Measurements from ENCODE around the gene HOXC4.

The HOXC4 gene

GRCh38 chr12:54058128-54058768, 4.6 kb downstream of the HOXC4 start:
- Histone ChIP-seq H3K27ac (ENCODE audit: low read depth, low read length) (no peak overlapping the region), H3K36me3 (ENCODE audit: insufficient read depth, low read length) (no peaks in the 10 kb centered on the region), H3K9ac (ENCODE audit: low read length) (no peak overlapping the region), H3K4me3 (ENCODE audit: low read depth in 1 of 2, low read length in 2 of 2) (no peak overlapping the region), H3K27me3 (ENCODE audit: control insufficient read depth in 1 of 2, insufficient read depth in 2 of 2, low read length in 2 of 2) (peaks cover 12 to 20% of the 10 kb centered on the region in 2 donors), H3K4me1 (ENCODE audit: insufficient read depth, low read length) (peaks cover 12% of the 10 kb centered on the region), H3K9me3 (ENCODE audit: low read length) (no peaks in the 10 kb centered on the region)

DNA sequence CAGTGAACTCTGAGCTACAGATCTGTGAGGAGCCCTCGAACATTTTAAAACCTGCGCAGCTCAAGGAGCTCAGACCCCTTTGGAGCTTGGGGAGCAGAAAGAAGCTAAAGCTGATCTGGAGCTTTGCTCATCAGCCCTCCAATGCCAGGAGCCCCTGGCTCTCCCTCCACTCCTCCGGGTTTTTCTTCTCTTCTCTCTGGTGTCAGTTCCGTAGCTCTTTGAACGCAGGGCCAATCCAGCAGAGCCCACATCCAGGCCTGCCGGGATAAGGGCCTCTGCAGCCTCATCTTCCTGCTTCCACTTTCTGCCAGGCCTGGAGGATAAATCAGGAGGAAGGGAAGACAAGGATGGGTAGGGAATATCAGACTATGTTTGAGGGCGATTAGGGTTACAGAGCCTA, 6.0 kb downstream of the HOXC4 start:
- H3K4me3 ChIP-seq (ENCODE audit: low read depth in 1 of 2, low read length in 2 of 2) = no peak overlapping the region
- H3K27me3 ChIP-seq (ENCODE audit: control insufficient read depth in 1 of 2, insufficient read depth in 2 of 2, low read length in 2 of 2) = peaks cover 7 to 23% of the 10 kb centered on the region in 2 donors

DNA sequence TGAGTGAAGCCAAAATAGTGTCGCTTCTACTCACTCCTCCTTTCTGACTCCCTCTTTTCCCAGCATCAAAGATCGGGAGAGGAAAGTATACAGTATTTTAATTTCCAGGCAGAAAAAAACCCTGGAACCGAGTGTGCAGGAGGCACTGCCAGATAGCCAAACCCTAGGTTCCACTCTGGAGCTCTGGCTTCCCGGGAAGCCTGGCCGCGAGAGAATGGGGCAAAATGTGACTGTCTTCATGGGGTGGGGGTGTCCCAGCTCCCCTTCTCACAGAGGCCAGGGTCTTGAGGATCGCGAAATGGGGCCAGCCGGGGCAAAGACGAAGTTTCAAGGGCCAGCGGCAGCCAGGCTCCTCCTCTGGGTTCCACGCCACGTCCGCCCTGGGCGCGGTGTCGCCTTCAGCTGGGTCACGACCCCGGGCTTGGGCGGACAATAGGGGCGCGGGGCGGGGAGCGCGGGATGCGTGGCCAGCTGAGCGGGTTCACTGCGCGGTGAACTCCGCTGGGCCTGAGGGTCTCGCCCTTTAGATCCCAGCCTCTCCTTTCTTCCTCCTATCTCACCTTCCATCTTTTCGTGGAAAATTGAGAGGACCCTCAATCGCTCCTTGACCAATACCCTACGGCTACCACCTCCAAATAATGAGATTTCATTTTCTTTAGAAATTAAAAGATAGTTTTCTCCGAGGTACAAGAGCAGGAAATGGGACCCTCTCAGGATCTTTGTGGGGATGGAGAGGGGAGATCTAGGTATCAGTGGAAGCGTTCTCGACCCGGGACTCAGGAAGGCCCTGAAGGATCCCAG, 6.7 kb downstream of the HOXC4 start:
- H3K36me3 ChIP-seq (ENCODE audit: insufficient read depth, low read length) = no peaks in the 10 kb centered on the region
- H3K9me3 ChIP-seq (ENCODE audit: low read length) = no peaks in the 10 kb centered on the region
- peaks cover 7 to 19% of the 10 kb centered on the region in 2 donors for H3K27me3 ChIP-seq (ENCODE audit: control insufficient read depth in 1 of 2, insufficient read depth in 2 of 2, low read length in 2 of 2)
- no peak overlapping the region for H3K9ac ChIP-seq (ENCODE audit: low read length)
- no peak overlapping the region for H3K27ac ChIP-seq (ENCODE audit: low read depth, low read length)
- no peaks in the 10 kb centered on the region for H3K4me1 ChIP-seq (ENCODE audit: insufficient read depth, low read length)
- H3K4me3 ChIP-seq (ENCODE audit: low read depth in 1 of 2, low read length in 2 of 2) = no peak overlapping the region

More for the DNA sequence above, 6.0 kb downstream of the HOXC4 start:
- H3K9me3 ChIP-seq (ENCODE audit: low read length) = no peaks in the 10 kb centered on the region
- H3K27ac ChIP-seq (ENCODE audit: low read depth, low read length) = no peak overlapping the region
- H3K9ac ChIP-seq (ENCODE audit: low read length) = no peak overlapping the region
- peaks cover 1% of the 10 kb centered on the region for H3K4me1 ChIP-seq (ENCODE audit: insufficient read depth, low read length)
- no peaks in the 10 kb centered on the region for H3K36me3 ChIP-seq (ENCODE audit: insufficient read depth, low read length)

DNA sequence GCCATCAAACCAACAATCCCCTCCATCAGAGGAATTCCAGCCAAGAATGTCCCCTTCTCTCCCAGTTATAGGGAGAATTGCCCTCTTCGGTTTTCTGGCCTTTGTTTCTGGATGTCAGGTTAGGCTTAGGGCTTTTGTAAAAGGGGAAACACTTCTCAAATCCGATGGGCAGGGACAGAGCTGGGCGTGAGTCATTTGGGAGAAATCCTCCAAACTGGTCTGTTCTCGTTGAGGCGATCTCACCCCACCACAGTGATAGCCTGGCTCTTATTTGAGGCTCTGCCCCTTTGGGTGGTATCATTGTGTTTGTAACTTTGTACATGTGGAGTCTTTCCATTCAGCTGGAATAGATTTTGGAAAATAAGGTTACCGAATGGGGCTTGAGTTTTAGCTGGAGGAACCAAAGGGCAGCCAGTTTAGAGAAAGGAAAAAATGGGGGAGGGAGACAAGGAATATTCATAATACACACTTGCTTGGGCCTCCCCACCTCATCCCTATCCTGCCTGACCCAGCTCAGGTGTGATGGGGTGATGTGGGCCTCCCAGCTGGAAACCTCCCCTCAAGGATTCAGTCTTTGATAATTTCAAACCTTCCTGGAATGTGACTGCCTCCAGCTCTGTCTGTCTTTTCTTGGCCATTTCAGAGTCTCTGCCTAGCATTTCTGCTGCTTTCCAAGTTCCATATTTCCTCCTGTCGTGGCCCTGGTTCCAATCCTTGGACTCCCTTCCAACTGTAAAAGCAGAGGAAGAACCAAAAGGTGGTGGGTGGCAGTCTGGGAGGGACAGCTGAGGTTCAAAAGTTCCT, 7.5 kb downstream of the HOXC4 start:
- H3K27me3 ChIP-seq (ENCODE audit: control insufficient read depth in 1 of 2, insufficient read depth in 2 of 2, low read length in 2 of 2) = peaks cover 7 to 19% of the 10 kb centered on the region in 2 donors
- no peaks in the 10 kb centered on the region for H3K36me3 ChIP-seq (ENCODE audit: insufficient read depth, low read length)
- H3K9me3 ChIP-seq (ENCODE audit: low read length) = no peaks in the 10 kb centered on the region
- no peak overlapping the region for H3K4me3 ChIP-seq (ENCODE audit: low read depth in 1 of 2, low read length in 2 of 2)
- H3K4me1 ChIP-seq (ENCODE audit: insufficient read depth, low read length) = no peaks in the 10 kb centered on the region
- H3K9ac ChIP-seq (ENCODE audit: low read length) = no peak overlapping the region
- no peak overlapping the region for H3K27ac ChIP-seq (ENCODE audit: low read depth, low read length)

- H3K36me3 ChIP-seq (ENCODE audit: insufficient read depth, low read length) = no peaks in the 10 kb centered on the region
- no peaks in the 10 kb centered on the region for H3K9me3 ChIP-seq (ENCODE audit: low read length)
- peaks cover 0 to 13% of the 10 kb centered on the region in 2 donors for H3K27me3 ChIP-seq (ENCODE audit: control insufficient read depth in 1 of 2, insufficient read depth in 2 of 2, low read length in 2 of 2)
- no peak overlapping the region for H3K4me3 ChIP-seq (ENCODE audit: low read depth in 1 of 2, low read length in 2 of 2)
- H3K4me1 ChIP-seq (ENCODE audit: insufficient read depth, low read length) = no peaks in the 10 kb centered on the region
- H3K27ac ChIP-seq (ENCODE audit: low read depth, low read length) = no peak overlapping the region
- H3K9ac ChIP-seq (ENCODE audit: low read length) = no peak overlapping the region
Measured at GRCh38 chr12:54065677-54066076, 12.0 kb downstream of the HOXC4 start.

DNA sequence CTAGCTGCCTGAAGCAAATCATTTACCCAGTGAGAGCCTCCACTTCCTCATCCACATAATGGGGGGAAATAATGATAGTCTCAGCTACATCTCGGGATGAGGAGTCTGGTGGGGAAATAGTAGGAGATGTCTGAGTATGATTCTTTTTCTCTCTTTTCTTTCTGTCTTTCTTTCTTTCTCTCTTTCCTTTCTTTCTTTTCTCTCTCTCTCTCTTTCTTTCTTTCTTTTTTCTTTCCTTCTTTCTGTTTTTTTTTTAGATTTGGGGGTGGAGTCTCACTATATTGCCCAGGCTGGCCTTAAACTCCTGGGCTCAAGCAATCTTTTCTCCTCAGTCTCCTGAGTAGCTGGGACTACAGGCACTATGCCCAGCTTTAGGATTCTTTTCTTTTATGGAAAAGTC, 12.8 kb downstream of the HOXC4 start:
- H3K27me3 ChIP-seq (ENCODE audit: control insufficient read depth in 1 of 2, insufficient read depth in 2 of 2, low read length in 2 of 2) = peaks cover 0 to 13% of the 10 kb centered on the region in 2 donors
- no peak overlapping the region for H3K27ac ChIP-seq (ENCODE audit: low read depth, low read length)

DNA sequence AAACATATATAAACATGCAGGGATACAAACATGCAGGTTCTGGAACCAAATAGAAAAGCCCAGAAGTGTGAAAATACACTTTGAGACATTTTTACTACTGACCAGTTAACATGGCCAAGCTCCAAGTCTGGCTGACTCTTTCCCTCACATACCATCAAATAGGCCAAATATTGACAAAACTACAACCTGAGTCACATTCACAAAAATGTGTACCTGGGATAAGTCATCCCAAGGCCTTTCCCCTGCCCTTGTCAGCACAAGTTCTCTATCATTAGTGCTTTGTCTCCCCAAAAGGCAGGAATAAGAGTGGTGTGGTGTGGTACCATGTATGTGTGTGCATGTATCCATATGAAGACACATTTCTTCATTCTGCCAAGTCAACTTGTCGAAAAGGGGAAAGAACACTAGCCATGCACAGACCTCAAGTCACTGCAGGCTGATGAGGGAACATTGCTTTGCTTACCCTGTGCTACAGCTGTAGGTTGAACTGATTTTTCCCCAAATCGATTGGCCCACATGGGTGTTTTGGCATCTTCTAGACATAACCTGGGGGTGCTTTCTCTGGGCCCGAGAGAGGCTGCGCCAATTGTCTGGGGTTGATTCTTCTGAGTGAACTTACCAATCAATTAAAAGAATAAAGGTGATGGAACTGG, 14.9 kb downstream of the HOXC4 start:
- no peaks in the 10 kb centered on the region for H3K9me3 ChIP-seq (ENCODE audit: low read length)
- no peak overlapping the region for H3K27ac ChIP-seq (ENCODE audit: low read depth, low read length)
- no peak overlapping the region for H3K4me3 ChIP-seq (ENCODE audit: low read depth in 1 of 2, low read length in 2 of 2)
- H3K9ac ChIP-seq (ENCODE audit: low read length) = no peak overlapping the region
- no peaks in the 10 kb centered on the region for H3K36me3 ChIP-seq (ENCODE audit: insufficient read depth, low read length)
- H3K4me1 ChIP-seq (ENCODE audit: insufficient read depth, low read length) = no peaks in the 10 kb centered on the region
- peaks cover 0 to 7% of the 10 kb centered on the region in 2 donors for H3K27me3 ChIP-seq (ENCODE audit: control insufficient read depth in 1 of 2, insufficient read depth in 2 of 2, low read length in 2 of 2)

More for the DNA sequence above, 12.8 kb downstream of the HOXC4 start:
- Histone ChIP-seq H3K36me3 (ENCODE audit: insufficient read depth, low read length) (no peaks in the 10 kb centered on the region), H3K4me3 (ENCODE audit: low read depth in 1 of 2, low read length in 2 of 2) (no peak overlapping the region), H3K9me3 (ENCODE audit: low read length) (no peaks in the 10 kb centered on the region), H3K4me1 (ENCODE audit: insufficient read depth, low read length) (no peaks in the 10 kb centered on the region), H3K9ac (ENCODE audit: low read length) (no peak overlapping the region)

GRCh38 chr12:54071942-54072341, 18.3 kb downstream of the HOXC4 start:
- Histone ChIP-seq H3K9me3 (ENCODE audit: low read length) (no peaks in the 10 kb centered on the region), H3K4me3 (ENCODE audit: low read depth in 1 of 2, low read length in 2 of 2) (no peak overlapping the region), H3K27ac (ENCODE audit: low read depth, low read length) (no peak overlapping the region), H3K4me1 (ENCODE audit: insufficient read depth, low read length) (no peaks in the 10 kb centered on the region), H3K9ac (ENCODE audit: low read length) (no peak overlapping the region), H3K36me3 (ENCODE audit: insufficient read depth, low read length) (no peaks in the 10 kb centered on the region), H3K27me3 (ENCODE audit: control insufficient read depth in 1 of 2, insufficient read depth in 2 of 2, low read length in 2 of 2) (no peaks in the 10 kb centered on the region)

GRCh38 chr12:54074308-54074707, 20.7 kb downstream of the HOXC4 start:
- no peak overlapping the region for H3K4me3 ChIP-seq (ENCODE audit: low read depth in 1 of 2, low read length in 2 of 2)
- H3K27ac ChIP-seq (ENCODE audit: low read depth, low read length) = no peak overlapping the region
- no peaks in the 10 kb centered on the region for H3K36me3 ChIP-seq (ENCODE audit: insufficient read depth, low read length)
- H3K9ac ChIP-seq (ENCODE audit: low read length) = no peak overlapping the region
- H3K9me3 ChIP-seq (ENCODE audit: low read length) = no peaks in the 10 kb centered on the region
- no peaks in the 10 kb centered on the region for H3K4me1 ChIP-seq (ENCODE audit: insufficient read depth, low read length)
- H3K27me3 ChIP-seq (ENCODE audit: control insufficient read depth in 1 of 2, insufficient read depth in 2 of 2, low read length in 2 of 2) = no peaks in the 10 kb centered on the region

DNA sequence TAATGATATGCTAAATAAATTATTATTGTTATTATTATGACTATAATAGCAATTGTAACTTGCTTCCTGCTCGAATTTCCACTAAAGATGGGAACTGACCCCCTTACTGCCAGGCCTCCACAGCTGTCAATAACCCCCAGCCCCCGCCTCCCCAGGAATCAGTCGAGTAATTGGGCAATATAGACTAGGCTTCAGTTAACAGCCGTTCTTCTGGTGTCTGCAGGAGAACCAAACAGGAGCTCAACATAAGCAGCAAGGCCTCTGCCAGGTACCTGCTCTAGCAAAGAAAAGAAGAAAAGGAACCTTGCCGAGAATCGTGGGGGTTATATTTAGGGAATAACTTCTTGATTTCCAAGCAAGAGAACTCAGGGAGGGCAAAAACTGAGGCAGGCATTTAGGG, 21.8 kb downstream of the HOXC4 start:
- no peak overlapping the region for H3K9ac ChIP-seq (ENCODE audit: low read length)
- no peaks in the 10 kb centered on the region for H3K27me3 ChIP-seq (ENCODE audit: control insufficient read depth in 1 of 2, insufficient read depth in 2 of 2, low read length in 2 of 2)
- H3K36me3 ChIP-seq (ENCODE audit: insufficient read depth, low read length) = no peaks in the 10 kb centered on the region
- H3K27ac ChIP-seq (ENCODE audit: low read depth, low read length) = no peak overlapping the region
- H3K4me1 ChIP-seq (ENCODE audit: insufficient read depth, low read length) = no peaks in the 10 kb centered on the region
- H3K4me3 ChIP-seq (ENCODE audit: low read depth in 1 of 2, low read length in 2 of 2) = no peak overlapping the region
- no peaks in the 10 kb centered on the region for H3K9me3 ChIP-seq (ENCODE audit: low read length)

DNA sequence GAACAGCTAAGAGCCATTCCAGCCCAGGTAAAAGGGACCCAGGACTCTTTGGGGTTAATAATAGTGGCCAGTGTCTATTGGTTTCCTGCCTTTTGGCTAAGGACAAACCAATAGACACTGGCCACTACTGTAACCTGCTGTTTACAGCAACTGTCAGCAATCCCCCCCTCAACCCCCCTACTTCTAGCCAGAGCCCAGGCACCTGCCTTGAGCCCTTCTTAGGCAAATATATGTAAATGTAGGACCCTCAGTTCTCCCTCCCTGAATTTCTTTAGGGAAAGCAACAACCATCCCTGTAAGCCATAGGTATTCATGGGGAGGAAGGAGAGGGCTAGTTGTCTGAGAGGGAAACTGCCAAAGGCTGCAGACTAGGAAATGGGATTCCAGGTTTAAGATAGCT, 22.3 kb downstream of the HOXC4 start:
- H3K9ac ChIP-seq (ENCODE audit: low read length) = no peak overlapping the region

More for the DNA sequence above, 22.3 kb downstream of the HOXC4 start:
- no peaks in the 10 kb centered on the region for H3K27me3 ChIP-seq (ENCODE audit: control insufficient read depth in 1 of 2, insufficient read depth in 2 of 2, low read length in 2 of 2)
- H3K4me3 ChIP-seq (ENCODE audit: low read depth in 1 of 2, low read length in 2 of 2) = no peak overlapping the region
- no peaks in the 10 kb centered on the region for H3K4me1 ChIP-seq (ENCODE audit: insufficient read depth, low read length)
- no peaks in the 10 kb centered on the region for H3K9me3 ChIP-seq (ENCODE audit: low read length)
- no peak overlapping the region for H3K27ac ChIP-seq (ENCODE audit: low read depth, low read length)
- H3K36me3 ChIP-seq (ENCODE audit: insufficient read depth, low read length) = no peaks in the 10 kb centered on the region
